WTC11 (cell line): ENCODE results near the gene NR3C2. TPM values are rescaled to one million over a fixed set of nuclear protein-coding genes. Genes with fewer than 3 reads are reported as not detected.

Source experiments
- ATAC-seq: fragments of 200-7000 bp; cut with Tn5 transposase; 2 replicates; pipeline ENCODE4 v1.10.0; 2021; ENCODE audit warnings: mild to moderate bottlenecking, moderate library complexity
- CTCF ChIA-PET: fragments of 300-600 bp; sonication (Branson Sonifier 250); formaldehyde crosslinking; loops from one replicate; lab custom pipeline; 2021; ENCODE audit warnings: antibody characterized with exemption; lab: Charles Lee
- POLR2A ChIA-PET: fragments of 350-600 bp; sonication (Branson Sonifier 250); formaldehyde crosslinking; loops from one replicate; lab custom pipeline; 2021; ENCODE audit warnings: antibody characterized with exemption; lab: Charles Lee
- DNase-seq: peaks from one replicate; pipeline ENCODE4 v3.0.0; 2021; ENCODE audit warnings: low spot score
- H3K27ac Mint-ChIP-seq: 2 replicates; pipeline ENCODE4 v1.8.0; 2021; ENCODE audit warnings: mixed read lengths
- H3K27me3 Mint-ChIP-seq: 2 replicates; pipeline ENCODE4 v1.8.0; 2021; ENCODE audit warnings: low read depth, mild to moderate bottlenecking, moderate library complexity, mixed read lengths
- H3K36me3 Mint-ChIP-seq: 2 replicates; pipeline ENCODE4 v1.8.0; 2021; ENCODE audit warnings: mixed read lengths
- H3K4me1 Mint-ChIP-seq: 2 replicates; pipeline ENCODE4 v1.8.0; 2022; ENCODE audit warnings: mixed read lengths
- H3K4me3 Mint-ChIP-seq: 2 replicates; pipeline ENCODE4 v1.8.0; 2021; ENCODE audit warnings: mild to moderate bottlenecking, moderate library complexity, mixed read lengths
- H3K9me3 Mint-ChIP-seq: 2 replicates; pipeline ENCODE4 v1.8.0; 2021; ENCODE audit warnings: mixed read lengths
- CBFB ChIP-seq: sonication (generic); formaldehyde crosslinking; IDR thresholded peaks from 2 replicates; pipeline ENCODE4 v1.8.1; 2022; ENCODE audit warnings: mild to moderate bottlenecking, low read depth, missing genetic modification reagents
- ELF4 ChIP-seq: sonication (generic); formaldehyde crosslinking; IDR thresholded peaks from 2 replicates; pipeline ENCODE4 v1.8.1; 2022; ENCODE audit warnings: low read depth, mild to moderate bottlenecking, moderate library complexity, missing genetic modification reagents
- FOXK1 ChIP-seq: sonication (generic); formaldehyde crosslinking; IDR thresholded peaks from 2 replicates; pipeline ENCODE4 v1.8.0; 2022; ENCODE audit warnings: mild to moderate bottlenecking, moderate library complexity, missing genetic modification reagents
- FOXP1 ChIP-seq: sonication (generic); formaldehyde crosslinking; IDR thresholded peaks from 2 replicates; pipeline ENCODE4 v1.8.0; 2022; ENCODE audit warnings: missing genetic modification reagents, mild to moderate bottlenecking, moderate library complexity, borderline replicate concordance
- MXD4 ChIP-seq: fragments of 250-450 bp; sonication (Bioruptor Pico); IDR thresholded peaks from 2 replicates; pipeline ENCODE4 v1.8.0; 2021; ENCODE audit warnings: mild to moderate bottlenecking, moderate library complexity, borderline replicate concordance
- NFE2L1 ChIP-seq: sonication (generic); formaldehyde crosslinking; IDR thresholded peaks from 2 replicates; pipeline ENCODE4 v1.8.1; 2023; ENCODE audit warnings: missing genetic modification reagents
- NR3C1 ChIP-seq: sonication (generic); formaldehyde crosslinking; conservative IDR thresholded peaks from 2 replicates; pipeline ENCODE4 v1.8.1; 2023; ENCODE audit warnings: low read depth, mild to moderate bottlenecking, missing genetic modification reagents
- SP1 ChIP-seq: sonication (generic); formaldehyde crosslinking; conservative IDR thresholded peaks from 2 replicates; pipeline ENCODE4 v1.8.1; 2022; ENCODE audit warnings: missing genetic modification reagents
- ZNF317 ChIP-seq: sonication (generic); formaldehyde crosslinking; IDR thresholded peaks from 2 replicates; pipeline ENCODE4 v1.8.1; 2023; ENCODE audit warnings: low read depth, mild to moderate bottlenecking, moderate library complexity, missing genetic modification reagents, borderline replicate concordance
- ZNF423 ChIP-seq: fragments of 250-450 bp; sonication (Bioruptor Pico); IDR thresholded peaks from 2 replicates; pipeline ENCODE4 v2.1.2; 2022; ENCODE audit warnings: mild to moderate bottlenecking, moderate library complexity
- total RNA-seq: library from RNA; stranded (reverse); gene quantifications from 3 replicates; pipeline ENCODE4 v1.2.3, GENCODE V29; 2021
- TF ChIP-seq, protein P1 (sequence below): sonication (generic); formaldehyde crosslinking; IDR thresholded peaks from 2 replicates; pipeline ENCODE4 v1.8.0; 2022; ENCODE audit warnings: mild to moderate bottlenecking, missing genetic modification reagents
- TF ChIP-seq, protein P2 (sequence below): sonication (generic); formaldehyde crosslinking; IDR thresholded peaks from 2 replicates; pipeline ENCODE4 v1.8.1; 2023; ENCODE audit warnings: mild to moderate bottlenecking, missing genetic modification reagents, borderline replicate concordance
- TF ChIP-seq, protein P3 (sequence below): fragments of 200-600 bp; IDR thresholded peaks from 2 replicates; pipeline ENCODE4 v1.8.0; 2022; ENCODE audit warnings: antibody characterized with exemption
- TF ChIP-seq, protein P4 (sequence below): sonication (generic); formaldehyde crosslinking; IDR thresholded peaks from 2 replicates; pipeline ENCODE4 v1.8.1; 2023; ENCODE audit warnings: mild to moderate bottlenecking, missing genetic modification reagents, moderate library complexity
- TF ChIP-seq, protein P5 (sequence below): sonication (generic); formaldehyde crosslinking; IDR thresholded peaks from 2 replicates; pipeline ENCODE4 v1.8.0; 2022; ENCODE audit warnings: mild to moderate bottlenecking, missing genetic modification reagents
- TF ChIP-seq, protein P6 (sequence below): fragments of 250-450 bp; sonication (Bioruptor Pico); IDR thresholded peaks from 2 replicates; pipeline ENCODE4 v1.9.0; 2021; ENCODE audit warnings: mild to moderate bottlenecking

Gene NR3C2
- total RNA-seq, 1 experiment from 2014 or later, result 2.8 TPM

DNA sequence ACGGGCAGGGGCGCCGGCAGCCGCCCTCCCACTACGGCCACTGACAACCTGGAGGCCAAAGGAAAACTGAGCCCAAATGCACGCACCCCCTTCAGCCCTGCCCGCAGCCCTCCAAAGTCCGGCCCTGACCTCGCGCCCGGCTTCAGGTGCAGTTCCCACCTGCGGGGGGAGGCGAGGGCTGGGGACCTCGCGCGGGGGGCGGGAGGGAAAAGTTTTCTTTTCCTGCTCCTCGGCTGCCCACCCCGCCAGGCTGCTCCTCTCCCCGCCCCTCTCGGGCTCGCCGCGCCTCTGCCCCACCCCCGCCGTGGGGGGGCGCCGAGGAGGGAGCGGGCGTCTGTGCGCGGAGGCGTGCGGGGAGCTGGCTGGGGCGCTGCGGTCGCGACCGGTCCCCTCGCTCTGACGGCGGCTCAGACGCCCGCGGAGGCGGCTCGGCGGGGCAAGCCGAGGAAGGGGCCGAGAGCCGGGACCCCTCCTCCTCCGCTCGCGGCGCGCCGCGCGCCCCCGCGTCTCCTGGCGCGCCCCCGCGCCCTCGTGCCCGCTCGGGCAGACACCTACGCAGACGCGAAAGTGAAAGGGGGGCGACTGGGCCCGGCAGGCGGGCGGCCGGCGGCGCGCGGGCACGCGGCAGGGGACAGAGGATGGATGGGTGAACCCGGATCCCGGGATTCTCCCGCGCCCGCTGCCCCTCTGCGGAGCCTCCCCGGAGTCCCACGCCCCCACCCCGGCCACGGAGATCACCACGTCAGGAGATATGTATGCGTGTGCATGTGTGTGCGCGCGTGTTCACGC is 3.1 kb upstream of the NR3C2 start:
- Mint-ChIP-seq H3K4me1 (peaks cover 14% of the 10 kb centered on the region), H3K4me3 (peak overlapping the region; percentile 81), H3K27ac (no peak overlapping the region), H3K27me3 (peaks cover 56% of the 10 kb centered on the region), H3K9me3 (no peaks in the 10 kb centered on the region), H3K36me3 (no peaks in the 10 kb centered on the region)
- TF ChIP-seq MXD4 (0 out of 2 replicates have a peak, but pooled peaks have one; percentile 2), NR3C1 (CRISPR knock-in tag) (no peak), SP1 (CRISPR knock-in tag) (0 out of 2 replicates have a peak, but pooled peaks have one; percentile 19), ZNF423 (CRISPR knock-in tag) (no peak), FOXP1 (0 out of 2 replicates have a peak, but pooled peaks have one; percentile 27), FOXK1 (CRISPR knock-in tag) (no peak), ZNF317 (CRISPR knock-in tag) (no peak), NFE2L1 (CRISPR knock-in tag) (no peak), CBFB (CRISPR knock-in tag) (no peak), ELF4 (CRISPR knock-in tag) (no peak)
- TF ChIP-seq, protein P1, sequence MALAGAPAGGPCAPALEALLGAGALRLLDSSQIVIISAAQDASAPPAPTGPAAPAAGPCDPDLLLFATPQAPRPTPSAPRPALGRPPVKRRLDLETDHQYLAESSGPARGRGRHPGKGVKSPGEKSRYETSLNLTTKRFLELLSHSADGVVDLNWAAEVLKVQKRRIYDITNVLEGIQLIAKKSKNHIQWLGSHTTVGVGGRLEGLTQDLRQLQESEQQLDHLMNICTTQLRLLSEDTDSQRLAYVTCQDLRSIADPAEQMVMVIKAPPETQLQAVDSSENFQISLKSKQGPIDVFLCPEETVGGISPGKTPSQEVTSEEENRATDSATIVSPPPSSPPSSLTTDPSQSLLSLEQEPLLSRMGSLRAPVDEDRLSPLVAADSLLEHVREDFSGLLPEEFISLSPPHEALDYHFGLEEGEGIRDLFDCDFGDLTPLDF (CRISPR knock-in tag), result no peak
- TF ChIP-seq, protein P2, sequence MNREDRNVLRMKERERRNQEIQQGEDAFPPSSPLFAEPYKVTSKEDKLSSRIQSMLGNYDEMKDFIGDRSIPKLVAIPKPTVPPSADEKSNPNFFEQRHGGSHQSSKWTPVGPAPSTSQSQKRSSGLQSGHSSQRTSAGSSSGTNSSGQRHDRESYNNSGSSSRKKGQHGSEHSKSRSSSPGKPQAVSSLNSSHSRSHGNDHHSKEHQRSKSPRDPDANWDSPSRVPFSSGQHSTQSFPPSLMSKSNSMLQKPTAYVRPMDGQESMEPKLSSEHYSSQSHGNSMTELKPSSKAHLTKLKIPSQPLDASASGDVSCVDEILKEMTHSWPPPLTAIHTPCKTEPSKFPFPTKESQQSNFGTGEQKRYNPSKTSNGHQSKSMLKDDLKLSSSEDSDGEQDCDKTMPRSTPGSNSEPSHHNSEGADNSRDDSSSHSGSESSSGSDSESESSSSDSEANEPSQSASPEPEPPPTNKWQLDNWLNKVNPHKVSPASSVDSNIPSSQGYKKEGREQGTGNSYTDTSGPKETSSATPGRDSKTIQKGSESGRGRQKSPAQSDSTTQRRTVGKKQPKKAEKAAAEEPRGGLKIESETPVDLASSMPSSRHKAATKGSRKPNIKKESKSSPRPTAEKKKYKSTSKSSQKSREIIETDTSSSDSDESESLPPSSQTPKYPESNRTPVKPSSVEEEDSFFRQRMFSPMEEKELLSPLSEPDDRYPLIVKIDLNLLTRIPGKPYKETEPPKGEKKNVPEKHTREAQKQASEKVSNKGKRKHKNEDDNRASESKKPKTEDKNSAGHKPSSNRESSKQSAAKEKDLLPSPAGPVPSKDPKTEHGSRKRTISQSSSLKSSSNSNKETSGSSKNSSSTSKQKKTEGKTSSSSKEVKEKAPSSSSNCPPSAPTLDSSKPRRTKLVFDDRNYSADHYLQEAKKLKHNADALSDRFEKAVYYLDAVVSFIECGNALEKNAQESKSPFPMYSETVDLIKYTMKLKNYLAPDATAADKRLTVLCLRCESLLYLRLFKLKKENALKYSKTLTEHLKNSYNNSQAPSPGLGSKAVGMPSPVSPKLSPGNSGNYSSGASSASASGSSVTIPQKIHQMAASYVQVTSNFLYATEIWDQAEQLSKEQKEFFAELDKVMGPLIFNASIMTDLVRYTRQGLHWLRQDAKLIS (CRISPR knock-in tag), result no peak
- TF ChIP-seq, protein P3, sequence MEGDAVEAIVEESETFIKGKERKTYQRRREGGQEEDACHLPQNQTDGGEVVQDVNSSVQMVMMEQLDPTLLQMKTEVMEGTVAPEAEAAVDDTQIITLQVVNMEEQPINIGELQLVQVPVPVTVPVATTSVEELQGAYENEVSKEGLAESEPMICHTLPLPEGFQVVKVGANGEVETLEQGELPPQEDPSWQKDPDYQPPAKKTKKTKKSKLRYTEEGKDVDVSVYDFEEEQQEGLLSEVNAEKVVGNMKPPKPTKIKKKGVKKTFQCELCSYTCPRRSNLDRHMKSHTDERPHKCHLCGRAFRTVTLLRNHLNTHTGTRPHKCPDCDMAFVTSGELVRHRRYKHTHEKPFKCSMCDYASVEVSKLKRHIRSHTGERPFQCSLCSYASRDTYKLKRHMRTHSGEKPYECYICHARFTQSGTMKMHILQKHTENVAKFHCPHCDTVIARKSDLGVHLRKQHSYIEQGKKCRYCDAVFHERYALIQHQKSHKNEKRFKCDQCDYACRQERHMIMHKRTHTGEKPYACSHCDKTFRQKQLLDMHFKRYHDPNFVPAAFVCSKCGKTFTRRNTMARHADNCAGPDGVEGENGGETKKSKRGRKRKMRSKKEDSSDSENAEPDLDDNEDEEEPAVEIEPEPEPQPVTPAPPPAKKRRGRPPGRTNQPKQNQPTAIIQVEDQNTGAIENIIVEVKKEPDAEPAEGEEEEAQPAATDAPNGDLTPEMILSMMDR, result no peak
- TF ChIP-seq, protein P4, sequence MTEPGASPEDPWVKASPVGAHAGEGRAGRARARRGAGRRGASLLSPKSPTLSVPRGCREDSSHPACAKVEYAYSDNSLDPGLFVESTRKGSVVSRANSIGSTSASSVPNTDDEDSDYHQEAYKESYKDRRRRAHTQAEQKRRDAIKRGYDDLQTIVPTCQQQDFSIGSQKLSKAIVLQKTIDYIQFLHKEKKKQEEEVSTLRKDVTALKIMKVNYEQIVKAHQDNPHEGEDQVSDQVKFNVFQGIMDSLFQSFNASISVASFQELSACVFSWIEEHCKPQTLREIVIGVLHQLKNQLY, result no peak
- TF ChIP-seq, protein P5, sequence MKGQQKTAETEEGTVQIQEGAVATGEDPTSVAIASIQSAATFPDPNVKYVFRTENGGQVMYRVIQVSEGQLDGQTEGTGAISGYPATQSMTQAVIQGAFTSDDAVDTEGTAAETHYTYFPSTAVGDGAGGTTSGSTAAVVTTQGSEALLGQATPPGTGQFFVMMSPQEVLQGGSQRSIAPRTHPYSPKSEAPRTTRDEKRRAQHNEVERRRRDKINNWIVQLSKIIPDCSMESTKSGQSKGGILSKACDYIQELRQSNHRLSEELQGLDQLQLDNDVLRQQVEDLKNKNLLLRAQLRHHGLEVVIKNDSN (CRISPR knock-in tag), result no peak
- TF ChIP-seq, protein P6, sequence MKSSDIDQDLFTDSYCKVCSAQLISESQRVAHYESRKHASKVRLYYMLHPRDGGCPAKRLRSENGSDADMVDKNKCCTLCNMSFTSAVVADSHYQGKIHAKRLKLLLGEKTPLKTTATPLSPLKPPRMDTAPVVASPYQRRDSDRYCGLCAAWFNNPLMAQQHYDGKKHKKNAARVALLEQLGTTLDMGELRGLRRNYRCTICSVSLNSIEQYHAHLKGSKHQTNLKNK (CRISPR knock-in tag), result no peak
- DNase-seq (peak; percentile 70), ATAC-seq (peak; percentile 2)
- POLR2A ChIA-PET, result no interaction called here
- CTCF ChIA-PET, result no interaction called here
